ENCODE results near the gene NR0B2. TPM values are rescaled to one million over a fixed set of nuclear protein-coding genes. Genes with fewer than 3 reads are reported as not detected.

The NR0B2 gene
- total and polyA plus RNA-seq, 10 of the 15 experiments (the other 5 are each of a cell fraction or from before 2014, with no cell fraction given) = not detected

DNA sequence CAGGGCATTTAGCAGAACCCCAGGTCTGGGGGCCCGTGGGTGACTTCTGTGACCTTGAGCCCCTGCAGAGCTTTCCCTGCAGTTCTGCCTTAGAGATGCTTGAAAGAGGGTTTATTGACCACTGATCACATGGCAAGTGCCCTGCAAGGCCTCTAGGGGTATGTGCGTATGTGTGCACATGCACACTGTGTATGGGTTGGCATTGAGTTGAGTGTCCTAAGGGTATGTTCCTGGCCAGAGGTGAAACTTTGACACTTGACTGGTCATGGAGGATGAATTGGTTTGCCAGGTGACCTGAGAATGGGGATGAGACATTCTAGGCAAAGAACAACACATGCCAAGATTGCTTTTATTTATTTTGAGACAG lies 24.9 kb upstream of the NR0B2 start (continued):
- no peak for TF ChIP-seq USF2 (IDR thresholded peaks at IDR 0.05; ENCODE audit: borderline replicate concordance, low read depth, low read length)
- no peak for TF ChIP-seq ZNF622 (IDR thresholded peaks at IDR 0.05)
- TF ChIP-seq E4F1 (IDR thresholded peaks at IDR 0.05; ENCODE audit: borderline replicate concordance, partially characterized antibody) = no peak
- no peak for TF ChIP-seq POLR2A (IDR thresholded peaks at IDR 0.05; ENCODE audit: low read depth, low read length)

DNA sequence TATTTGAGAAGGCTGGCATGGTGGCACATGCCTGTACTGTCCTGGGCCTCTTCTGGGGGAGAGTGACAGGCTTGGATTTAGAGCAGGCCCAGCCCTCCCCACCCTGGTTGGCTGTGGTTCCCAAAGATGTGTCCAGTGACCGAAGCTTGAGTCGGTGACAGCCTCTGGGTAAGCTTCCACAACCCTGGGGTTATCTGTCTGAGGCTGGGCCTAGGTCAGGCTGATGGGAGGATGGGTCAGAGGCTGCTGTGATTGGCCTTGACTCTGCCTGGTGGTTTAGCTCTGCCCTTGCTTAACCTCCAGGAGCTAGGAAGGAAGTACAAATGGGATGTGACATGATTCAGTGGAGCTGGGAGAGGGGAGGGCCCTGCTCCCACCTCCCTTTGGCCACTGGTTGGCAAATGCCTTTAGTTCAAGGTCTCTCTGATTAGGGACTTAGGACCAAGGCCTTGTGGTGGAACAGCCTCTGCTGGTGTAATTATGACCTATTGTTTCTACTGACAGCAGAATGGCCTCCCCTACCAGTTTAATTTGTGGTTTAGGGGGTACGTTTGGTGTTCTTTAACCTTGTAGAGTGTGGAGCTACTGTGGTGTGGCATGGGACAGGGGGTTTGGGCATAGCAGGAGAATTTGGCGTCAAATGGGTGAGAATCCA lies 24.4 kb upstream of the NR0B2 start:
- ATAC-seq (no peak), FAIRE-seq (no peak)

More for the DNA sequence above, 24.4 kb upstream of the NR0B2 start:
- WGBS (ENCODE audit: insufficient coverage, insufficient replicate concordance, low lambda C conversion rate, missing lambda C conversion rate) = 86% methylated on average over 4 of the region's 4 CpGs
- POLR2A ChIA-PET = no interaction called here
- H3K27ac ChIP-seq (ENCODE audit: control insufficient read depth, insufficient read depth) = no peak overlapping the region
- H2AFZ ChIP-seq (ENCODE audit: control insufficient read depth, low read depth, low read length) = no peak overlapping the region
- TF ChIP-seq BACH1 (IDR thresholded peaks at IDR 0.05; ENCODE audit: borderline replicate concordance) (no peak), TCF12 (IDR thresholded peaks at IDR 0.05; ENCODE audit: low read depth, low read length) (no peak), YY1 (IDR thresholded peaks at IDR 0.05; ENCODE audit: low read depth, low read length) (no peak), STAT3 (IDR thresholded peaks at IDR 0.05; ENCODE audit: low read depth, low read length) (no peak), SP1 (IDR thresholded peaks at IDR 0.05; ENCODE audit: low read depth, low read length) (no peak), IRF4 (IDR thresholded peaks at IDR 0.05; ENCODE audit: low read depth, low read length) (no peak), HDAC6 (IDR thresholded peaks at IDR 0.05; ENCODE audit: unreplicated experiment) (no peak), RB1 (IDR thresholded peaks at IDR 0.05; ENCODE audit: borderline replicate concordance) (no peak), PBX3 (IDR thresholded peaks at IDR 0.05; ENCODE audit: insufficient replicate concordance, low read depth, low read length) (no peak), CREB1 (IDR thresholded peaks at IDR 0.05; ENCODE audit: low read depth) (no peak), MXI1 (IDR thresholded peaks at IDR 0.05; ENCODE audit: low read depth, low read length) (no peak), STAT1 (conservative IDR thresholded peaks at IDR 0.05) (no peak), CHD2 (IDR thresholded peaks at IDR 0.05; ENCODE audit: borderline replicate concordance, low read depth, low read length) (no peak), HDGF (IDR thresholded peaks at IDR 0.05) (no peak)
- DNase-seq (ENCODE audit: low read depth, low spot score) = no peak
- in situ Hi-C loops (cut with MboI) = no loop called here
- no peak overlapping the region for H3K4me2 ChIP-seq (ENCODE audit: control insufficient read depth, insufficient read depth)
- SMC1A ChIA-PET (ENCODE audit: uncharacterized antibody, unreplicated experiment) = no interaction called here
- intact Hi-C loops (cut with micrococcal nuclease; ENCODE audit: unreplicated experiment) = no loop called here
- H3K36me3 ChIP-seq (ENCODE audit: control insufficient read depth in 2 of 2, insufficient read depth in 2 of 2, low read length in 1 of 2) = peaks cover 11 to 22% of the 10 kb centered on the region in 2 experiments
- peaks cover 2% of the 10 kb centered on the region for H3K79me2 ChIP-seq (ENCODE audit: control insufficient read depth, insufficient read depth, low read length)
- no peak overlapping the region for H3K4me3 ChIP-seq
- no peaks in the 10 kb centered on the region for H3K4me1 ChIP-seq (ENCODE audit: control insufficient read depth, insufficient read depth, low read length)
- RAD21 ChIA-PET (ENCODE audit: unreplicated experiment) = no interaction called here
- no peaks in the 10 kb centered on the region for H4K20me1 ChIP-seq (ENCODE audit: control insufficient read depth, insufficient read depth)
- no peaks in the 10 kb centered on the region for H3K9me3 ChIP-seq (replicated peaks; ENCODE audit: control insufficient read depth, insufficient read depth, low read length)
- BruUV-seq (replicated peaks) = no TSS peak
- no peak overlapping the region for H3K9ac ChIP-seq (ENCODE audit: control insufficient read depth, insufficient read depth, low read length)
- CTCF ChIA-PET = no interaction called here
- no peaks in the 10 kb centered on the region for H3K27me3 ChIP-seq (replicated peaks in 1 of 2; ENCODE audit: control insufficient read depth in 2 of 2, insufficient read depth in 2 of 2, low read length in 1 of 2)
